ENCODE results near the gene DBNDD1. TPM values are rescaled to one million over a fixed set of nuclear protein-coding genes. Genes with fewer than 3 reads are reported as not detected.

Gene DBNDD1
- total and polyA plus RNA-seq, 2 donors (not counting 1 experiment from before 2014, with no cell fraction given) = 3.1 to 72.1 TPM

DNA sequence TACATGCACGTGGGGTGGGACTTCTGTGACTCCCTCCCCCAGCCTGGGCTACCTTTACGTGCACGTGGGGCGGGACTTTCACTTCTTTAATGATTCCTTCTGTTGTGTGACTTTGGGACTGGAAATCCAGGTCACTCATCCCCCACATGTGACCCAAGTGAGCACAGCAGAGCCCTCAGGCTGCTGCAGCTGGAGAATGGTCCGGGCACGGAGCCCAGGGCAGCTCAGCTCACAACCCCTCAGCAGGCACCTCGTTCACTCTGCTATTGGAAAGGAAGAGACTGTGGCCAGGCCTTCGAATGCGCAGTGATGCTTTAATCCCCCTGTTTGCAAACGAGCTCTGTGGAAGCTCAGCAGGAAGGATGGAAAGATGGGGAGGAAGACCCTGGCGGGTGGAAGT lies 14.7 kb downstream of the DBNDD1 start:
- Histone ChIP-seq H3K9ac (ENCODE audit: low read length) (no peak overlapping the region), H3K27me3 (replicated peaks in 1 of 4; ENCODE audit: control extremely low read depth in 1 of 4, control insufficient read depth in 3 of 4, insufficient read depth in 4 of 4, low read length in 3 of 4) (no peaks in the 10 kb centered on the region), H3K9me3 (ENCODE audit: control extremely low read depth in 1 of 3, control insufficient read depth in 2 of 3, insufficient read depth in 1 of 3, low read length in 2 of 3) (peaks cover 0 to 24% (median 0%) of the 10 kb centered on the region in 3 donors), H4K20me1 (ENCODE audit: control insufficient read depth, insufficient read depth, low read length, poor library complexity, severe bottlenecking) (peaks cover 7% of the 10 kb centered on the region), H3K36me3 (replicated peaks in 1 of 2; ENCODE audit: control extremely low read depth in 1 of 2, control insufficient read depth in 1 of 2, extremely low read depth in 1 of 2, insufficient read depth in 2 of 2, low read length in 1 of 2) (peaks cover 0 to 9% of the 10 kb centered on the region in 2 experiments), H3K79me2 (ENCODE audit: control insufficient read depth, insufficient read depth, low read length) (no peaks in the 10 kb centered on the region), H3K4me3 (ENCODE audit: control extremely low read depth in 1 of 5, extremely low read depth in 1 of 5, insufficient read depth in 1 of 5, low read depth in 2 of 5, low read length in 4 of 5) (no peak overlapping the region), H3K4me2 (replicated peaks; ENCODE audit: low read depth, low read length, poor library complexity, severe bottlenecking) (no peak overlapping the region), H2AFZ (ENCODE audit: insufficient read depth, low read depth, low read length, poor library complexity, severe bottlenecking) (no peak overlapping the region), H3K4me1 (ENCODE audit: control insufficient read depth in 2 of 2, insufficient read depth in 2 of 2, low read length in 2 of 2) (peaks cover 21 to 29% of the 10 kb centered on the region in 2 donors), H3K27ac (ENCODE audit: low read length in 2 of 2) (no peak overlapping the region)
- WGBS (ENCODE audit: insufficient coverage) = 96% methylated on average over 8 of the region's 11 CpGs
- no peak overlapping the region for H3K4me3 Mint-ChIP-seq
- H3K27ac Mint-ChIP-seq = no peak overlapping the region
- H3K4me1 Mint-ChIP-seq = peaks cover 23% of the 10 kb centered on the region
- no peaks in the 10 kb centered on the region for H3K9me3 Mint-ChIP-seq (ENCODE audit: insufficient read depth)
- ATAC-seq (ENCODE audit: low read depth) (no peak), DNase-seq (no peak)
- intact Hi-C loops (cut with micrococcal nuclease) = no loop called here
- ChIA-PET POLR2A (no interaction called here), CTCF (interaction anchor here (2.1 kb wide), 1 partner anchor 15 kb away, joined by 8 read pairs; the partner anchor contains the start of gene DBNDD1)
- TF ChIP-seq EZH2 (IDR thresholded peaks at IDR 0.05; ENCODE audit: borderline replicate concordance, insufficient read depth, low read depth, low read length, poor library complexity, severe bottlenecking) (no peak), CTCF (IDR thresholded peaks at IDR 0.05) (no peak)
- no peaks in the 10 kb centered on the region for H3K27me3 Mint-ChIP-seq

GRCh38 chr16:90002759-90003158 lies 16.5 kb downstream of the DBNDD1 start:
- ChIA-PET POLR2A (no interaction called here), CTCF (interaction anchor here (0.6 kb wide), 1 partner anchor 239 kb away, joined by 3 read pairs; no protein-coding TSS in a partner anchor)
- H2AFZ ChIP-seq (ENCODE audit: insufficient read depth, low read depth, low read length, poor library complexity, severe bottlenecking) = no peak overlapping the region
- H3K27me3 Mint-ChIP-seq = no peaks in the 10 kb centered on the region
- H3K27me3 ChIP-seq (replicated peaks in 1 of 4; ENCODE audit: control extremely low read depth in 1 of 4, control insufficient read depth in 3 of 4, insufficient read depth in 4 of 4, low read length in 3 of 4) = no peaks in the 10 kb centered on the region
- DNase-seq = no peak
- no peak overlapping the region for H3K4me3 Mint-ChIP-seq
- no peak for TF ChIP-seq EZH2 (IDR thresholded peaks at IDR 0.05; ENCODE audit: borderline replicate concordance, insufficient read depth, low read depth, low read length, poor library complexity, severe bottlenecking)
- TF ChIP-seq CTCF (IDR thresholded peaks at IDR 0.05) = no peak
- H4K20me1 ChIP-seq (ENCODE audit: control insufficient read depth, insufficient read depth, low read length, poor library complexity, severe bottlenecking) = peaks cover 13% of the 10 kb centered on the region
- H3K36me3 ChIP-seq (replicated peaks in 1 of 2; ENCODE audit: control extremely low read depth in 1 of 2, control insufficient read depth in 1 of 2, extremely low read depth in 1 of 2, insufficient read depth in 2 of 2, low read length in 1 of 2) = peaks cover 0 to 19% of the 10 kb centered on the region in 2 experiments
- no peak overlapping the region for H3K9ac ChIP-seq (ENCODE audit: low read length)
- H3K4me1 Mint-ChIP-seq = peaks cover 11% of the 10 kb centered on the region
- no peak for ATAC-seq (ENCODE audit: low read depth)
- 82% methylated on average over 6 of the region's 7 CpGs for WGBS (ENCODE audit: insufficient coverage)
- no peaks in the 10 kb centered on the region for H3K79me2 ChIP-seq (ENCODE audit: control insufficient read depth, insufficient read depth, low read length)
- no peak overlapping the region for H3K27ac ChIP-seq (ENCODE audit: low read length in 2 of 2)
- H3K4me2 ChIP-seq (replicated peaks; ENCODE audit: low read depth, low read length, poor library complexity, severe bottlenecking) = no peak overlapping the region
- H3K9me3 Mint-ChIP-seq (ENCODE audit: insufficient read depth) = no peaks in the 10 kb centered on the region
- no peak overlapping the region for H3K27ac Mint-ChIP-seq
- intact Hi-C loops (cut with micrococcal nuclease) = no loop called here
- peaks cover 0 to 12% (median 0%) of the 10 kb centered on the region in 3 donors for H3K9me3 ChIP-seq (ENCODE audit: control extremely low read depth in 1 of 3, control insufficient read depth in 2 of 3, insufficient read depth in 1 of 3, low read length in 2 of 3)
- H3K4me3 ChIP-seq (ENCODE audit: control extremely low read depth in 1 of 5, extremely low read depth in 1 of 5, insufficient read depth in 1 of 5, low read depth in 2 of 5, low read length in 4 of 5) = no peak overlapping the region
- peaks cover 8 to 12% of the 10 kb centered on the region in 2 donors for H3K4me1 ChIP-seq (ENCODE audit: control insufficient read depth in 2 of 2, insufficient read depth in 2 of 2, low read length in 2 of 2)
